KMS-11 (cell line): ENCODE data around the gene ZNF26.
"Not testable (repeated sequence)": the region's sequence is repeated elsewhere in the genome, so short reads cannot be mapped to it uniquely, and the experiment has no call there.

Source experiments
- H2AFZ ChIP-seq: fragments of 200-600 bp; sonication (generic); 2 replicates; pipeline ENCODE4 v1.6.1; 2016; ENCODE audit warnings: antibody characterized with exemption, mixed run types, low read depth
- H3K27ac ChIP-seq: fragments of 200-600 bp; sonication (generic); 2 replicates; pipeline ENCODE4 v1.6.1; 2016; ENCODE audit warnings: mild to moderate bottlenecking, mixed run types
- H3K27me3 ChIP-seq: fragments of 200-600 bp; sonication (generic); 2 replicates; pipeline ENCODE4 v1.6.1; 2017; ENCODE audit warnings: mild to moderate bottlenecking, low read depth, mixed run types, moderate library complexity; ENCODE audit not compliant: insufficient read depth
- H3K36me3 ChIP-seq: fragments of 200-600 bp; sonication (generic); 2 replicates; pipeline ENCODE4 v1.6.1; 2017; ENCODE audit warnings: mild to moderate bottlenecking, mixed run types; ENCODE audit not compliant: insufficient read depth
- H3K4me1 ChIP-seq: fragments of 200-600 bp; sonication (generic); 2 replicates; pipeline ENCODE4 v1.6.1; 2016; ENCODE audit warnings: mild to moderate bottlenecking, low read depth, mixed run types; ENCODE audit not compliant: poor library complexity, severe bottlenecking
- H3K4me2 ChIP-seq: fragments of 200-600 bp; sonication (generic); 2 replicates; pipeline ENCODE4 v1.7.0; 2016; ENCODE audit warnings: mild to moderate bottlenecking, mixed run types
- H3K4me3 ChIP-seq: fragments of 200-600 bp; sonication (generic); IDR thresholded peaks from 2 replicates; pipeline ENCODE4 v1.6.1; 2017; ENCODE audit warnings: low read depth, low read length, mixed read lengths; ENCODE audit not compliant: insufficient read depth
- H3K79me2 ChIP-seq: fragments of 200-600 bp; sonication (generic); 2 replicates; pipeline ENCODE4 v1.6.1; 2016; ENCODE audit warnings: low read depth, mixed run types; ENCODE audit not compliant: insufficient read depth
- H3K9ac ChIP-seq: fragments of 200-600 bp; sonication (generic); 2 replicates; pipeline ENCODE4 v1.6.1; 2016; ENCODE audit warnings: mild to moderate bottlenecking, mixed run types
- H4K20me1 ChIP-seq: fragments of 200-600 bp; sonication (generic); 2 replicates; pipeline ENCODE4 v1.6.1; 2016; ENCODE audit warnings: mild to moderate bottlenecking, mixed run types; ENCODE audit not compliant: insufficient read depth
- TF ChIP-seq, protein P1 (sequence below): fragments of 200-600 bp; sonication (generic); conservative IDR thresholded peaks from 2 replicates; pipeline ENCODE4 v1.6.1; 2017; ENCODE audit warnings: low read depth, mild to moderate bottlenecking, antibody characterized with exemption, low read length, moderate library complexity, mixed read lengths

The ZNF26 gene

GRCh38 chr12:132955094-132956010 is 30.8 kb upstream of the ZNF26 start:
- no peaks in the 10 kb centered on the region for H3K4me1 ChIP-seq
- no peaks in the 10 kb centered on the region for H3K79me2 ChIP-seq
- no peak overlapping the region for H3K4me3 ChIP-seq
- no peaks in the 10 kb centered on the region for H4K20me1 ChIP-seq
- H3K36me3 ChIP-seq, result no peaks in the 10 kb centered on the region
- no peak overlapping the region for H3K27ac ChIP-seq
- H3K9ac ChIP-seq, result no peak overlapping the region
- H2AFZ ChIP-seq, result peak overlapping the region; percentile 26; the same call in 1 of the 2 replicates
- TF ChIP-seq, protein P1, sequence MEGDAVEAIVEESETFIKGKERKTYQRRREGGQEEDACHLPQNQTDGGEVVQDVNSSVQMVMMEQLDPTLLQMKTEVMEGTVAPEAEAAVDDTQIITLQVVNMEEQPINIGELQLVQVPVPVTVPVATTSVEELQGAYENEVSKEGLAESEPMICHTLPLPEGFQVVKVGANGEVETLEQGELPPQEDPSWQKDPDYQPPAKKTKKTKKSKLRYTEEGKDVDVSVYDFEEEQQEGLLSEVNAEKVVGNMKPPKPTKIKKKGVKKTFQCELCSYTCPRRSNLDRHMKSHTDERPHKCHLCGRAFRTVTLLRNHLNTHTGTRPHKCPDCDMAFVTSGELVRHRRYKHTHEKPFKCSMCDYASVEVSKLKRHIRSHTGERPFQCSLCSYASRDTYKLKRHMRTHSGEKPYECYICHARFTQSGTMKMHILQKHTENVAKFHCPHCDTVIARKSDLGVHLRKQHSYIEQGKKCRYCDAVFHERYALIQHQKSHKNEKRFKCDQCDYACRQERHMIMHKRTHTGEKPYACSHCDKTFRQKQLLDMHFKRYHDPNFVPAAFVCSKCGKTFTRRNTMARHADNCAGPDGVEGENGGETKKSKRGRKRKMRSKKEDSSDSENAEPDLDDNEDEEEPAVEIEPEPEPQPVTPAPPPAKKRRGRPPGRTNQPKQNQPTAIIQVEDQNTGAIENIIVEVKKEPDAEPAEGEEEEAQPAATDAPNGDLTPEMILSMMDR, result no peak
- no peaks in the 10 kb centered on the region for H3K27me3 ChIP-seq
- no peak overlapping the region for H3K4me2 ChIP-seq

- Histone ChIP-seq H3K79me2 (no peaks in the 10 kb centered on the region), H4K20me1 (no peaks in the 10 kb centered on the region), H2AFZ (peak within 1 kb of the TSS; percentile 78), H3K9ac (peak within 1 kb of the TSS; percentile 49; the same call in 1 of the 2 replicates), H3K4me3 (no peak within 1 kb of the TSS), H3K4me2 (no peak within 1 kb of the TSS), H3K4me1 (no peaks in the 10 kb centered on the region), H3K27me3 (no peaks in the 10 kb centered on the region), H3K36me3 (no peaks in the 10 kb centered on the region), H3K27ac (no peak within 1 kb of the TSS)
- TF ChIP-seq, protein P1, result no peak
These were observed 30.0 kb upstream of the ZNF26 start, which contains the start of gene ZNF605 for GRCh38 chr12:132956011-132956788. ZNF605 (minus strand) TSS chr12:132956306; CDS start chr12:132945635, 10,671 bp downstream.

GRCh38 chr12:132961790-132962189 is 24.4 kb upstream of the ZNF26 start:
- not testable (repeated sequence) for H3K4me3 ChIP-seq, H3K4me1 ChIP-seq, H3K9ac ChIP-seq, H3K79me2 ChIP-seq, H3K36me3 ChIP-seq, H4K20me1 ChIP-seq, H3K27me3 ChIP-seq, H2AFZ ChIP-seq, H3K27ac ChIP-seq, H3K4me2 ChIP-seq

GRCh38 chr12:132963947-132964346 is 22.2 kb upstream of the ZNF26 start:
- not testable (repeated sequence) for H3K27ac ChIP-seq, H3K36me3 ChIP-seq, H3K4me2 ChIP-seq, H3K79me2 ChIP-seq, H3K9ac ChIP-seq, H3K27me3 ChIP-seq, H2AFZ ChIP-seq, H3K4me1 ChIP-seq, H4K20me1 ChIP-seq, H3K4me3 ChIP-seq

GRCh38 chr12:132965796-132966195 is 20.4 kb upstream of the ZNF26 start:
- H3K36me3 ChIP-seq, result no peaks in the 10 kb centered on the region
- no peaks in the 10 kb centered on the region for H3K27me3 ChIP-seq
- H3K4me1 ChIP-seq, result no peaks in the 10 kb centered on the region
- no peak overlapping the region for H3K4me3 ChIP-seq
- no peak overlapping the region for H3K4me2 ChIP-seq
- H4K20me1 ChIP-seq, result no peaks in the 10 kb centered on the region
- no peak overlapping the region for H2AFZ ChIP-seq
- TF ChIP-seq, protein P1, result no peak
- H3K79me2 ChIP-seq, result no peaks in the 10 kb centered on the region
- no peak overlapping the region for H3K9ac ChIP-seq
- H3K27ac ChIP-seq, result no peak overlapping the region
